HepG2 (cell line): ENCODE data around the gene DNASE2. TPM values are rescaled to one million over a fixed set of nuclear protein-coding genes. Genes with fewer than 3 reads are reported as not detected.
A peak's percentile ranks its signal among the peaks of the same experiment; 100 is the strongest.

Experiments used
- AHR ChIP-seq: IDR thresholded peaks from 2 replicates; pipeline ENCODE4 v1.6.1; 2018; ENCODE audit warnings: missing genetic modification reagents, missing compliant biosample characterization
- CREBL2 ChIP-seq: sonication (generic); formaldehyde crosslinking; IDR thresholded peaks from 2 replicates; pipeline ENCODE4 v1.8.1; 2023; ENCODE audit warnings: missing genetic modification reagents, mild to moderate bottlenecking, borderline replicate concordance
- EHMT2 ChIP-seq: fragments of 200-600 bp; sonication (generic); IDR thresholded peaks from 2 replicates; pipeline ENCODE4 v1.7.0; 2017; ENCODE audit warnings: antibody characterized with exemption, low read depth, low read length, borderline replicate concordance
- ETV5 ChIP-seq: IDR thresholded peaks from 2 replicates; pipeline ENCODE4 v1.6.1; 2018; ENCODE audit warnings: missing biosample characterization, missing genetic modification reagents, inconsistent platforms, borderline replicate concordance
- FOXK2 ChIP-seq: fragments of 450-650 bp; IDR thresholded peaks from 2 replicates; pipeline ENCODE4 v1.6.1; 2016
- FOXP1 ChIP-seq, 2 experiments: fragments of 450-650 bp in 1 of 2; IDR thresholded peaks; 2 replicates each; pipeline ENCODE4 v1.6.1; 2017 to 2018; ENCODE audit warnings: antibody characterized with exemption in 1 of 2
- GABPA ChIP-seq, 2 experiments: IDR thresholded peaks; 2 replicates each; pipeline ENCODE4 v1.6.1; 2011 to 2016; ENCODE audit warnings: low read depth in 2 of 2, low read length in 1 of 2, missing biosample characterization in 1 of 2, missing genetic modification characterization in 1 of 2
- HDAC1 ChIP-seq: sonication (generic); formaldehyde crosslinking; IDR thresholded peaks from 2 replicates; pipeline ENCODE4 v1.5.1; 2020; ENCODE audit warnings: mild to moderate bottlenecking, missing genetic modification reagents
- MED1 ChIP-seq: sonication (generic); formaldehyde crosslinking; IDR thresholded peaks from 2 replicates; pipeline ENCODE4 v1.4.0; 2020; ENCODE audit warnings: missing genetic modification reagents
- MXI1 ChIP-seq: IDR thresholded peaks from 3 replicates; pipeline ENCODE4 v1.6.1; 2012; ENCODE audit warnings: low read depth, low read length, inconsistent platforms, borderline replicate concordance
- MYC ChIP-seq: sonication (generic); formaldehyde crosslinking; IDR thresholded peaks from 2 replicates; pipeline ENCODE4 v1.9.0; 2021; ENCODE audit warnings: missing genetic modification reagents, borderline replicate concordance
- PRDM4 ChIP-seq: sonication (generic); formaldehyde crosslinking; IDR thresholded peaks from 2 replicates; pipeline ENCODE4 v1.9.0; 2021; ENCODE audit warnings: missing genetic modification reagents, borderline replicate concordance
- SALL1 ChIP-seq: sonication (generic); formaldehyde crosslinking; IDR thresholded peaks from 2 replicates; pipeline ENCODE4 v1.8.0; 2022; ENCODE audit warnings: mild to moderate bottlenecking, missing genetic modification reagents
- SMAD3 ChIP-seq: sonication (generic); formaldehyde crosslinking; IDR thresholded peaks from 2 replicates; pipeline ENCODE4 v1.4.0; 2020; ENCODE audit warnings: missing genetic modification reagents
- SNAPC2 ChIP-seq: sonication (generic); formaldehyde crosslinking; IDR thresholded peaks from 2 replicates; pipeline ENCODE4 v1.8.1; 2022; ENCODE audit warnings: mild to moderate bottlenecking, missing genetic modification reagents
- SRY ChIP-seq: sonication (generic); formaldehyde crosslinking; IDR thresholded peaks from 2 replicates; pipeline ENCODE4 v1.8.0; 2022; ENCODE audit warnings: mild to moderate bottlenecking, missing genetic modification reagents
- TEAD3 ChIP-seq: optimal IDR thresholded peaks from 2 replicates; pipeline ENCODE3; 2016; ENCODE audit warnings: borderline replicate concordance
- ZNF225 ChIP-seq: sonication (generic); formaldehyde crosslinking; IDR thresholded peaks from 2 replicates; pipeline ENCODE4 v1.4.0; 2020; ENCODE audit warnings: mild to moderate bottlenecking, missing genetic modification reagents
- ZNF414 ChIP-seq: sonication (generic); formaldehyde crosslinking; IDR thresholded peaks from 2 replicates; pipeline ENCODE4 v1.5.0; 2020; ENCODE audit warnings: missing genetic modification reagents
- ZNF564 ChIP-seq: sonication (generic); formaldehyde crosslinking; IDR thresholded peaks from 2 replicates; pipeline ENCODE4 v1.8.1; 2023; ENCODE audit warnings: mild to moderate bottlenecking, missing genetic modification reagents
- ZNF589 ChIP-seq: sonication (generic); formaldehyde crosslinking; conservative IDR thresholded peaks from 2 replicates; pipeline ENCODE4 v1.8.0; 2022; ENCODE audit warnings: mild to moderate bottlenecking, moderate library complexity, missing genetic modification reagents
- ZNF674 ChIP-seq: sonication (generic); formaldehyde crosslinking; IDR thresholded peaks from 2 replicates; pipeline ENCODE4 v1.5.0; 2020; ENCODE audit warnings: low read depth, mild to moderate bottlenecking, missing genetic modification reagents
- ZNF691 ChIP-seq: sonication (generic); formaldehyde crosslinking; IDR thresholded peaks from 2 replicates; pipeline ENCODE4 v1.4.0; 2020; ENCODE audit warnings: missing genetic modification reagents, low read depth, mild to moderate bottlenecking, borderline replicate concordance
- ZNF720 ChIP-seq: sonication (generic); formaldehyde crosslinking; IDR thresholded peaks from 2 replicates; pipeline ENCODE4 v1.4.0; 2020; ENCODE audit warnings: missing genetic modification reagents
- polyA plus RNA-seq, 8 experiments: library from polyadenylated mRNA; depleted of rRNA in 3 of 8; stranded (reverse) in 7 of 8; unstranded in 1 of 8; fragments of >200 nt; fragmentation: Illumina TruSeq in 4 of 8; extraction: Trizol in 4 of 8; gene quantifications; 2 replicates each; pipeline versions ENCODE4 v1.2.1 to v1.2.3, GENCODE V29; 2011 to 2016; ENCODE audit warnings: low read depth in 4 of 8, missing spikeins in 1 of 8, mixed read lengths in 1 of 8; ENCODE audit not compliant: insufficient read depth in 1 of 8
- total RNA-seq, 5 experiments: library from RNA; depleted of rRNA; stranded (reverse); fragments of >200 nt; fragmentation: Illumina TruSeq; extraction: Trizol; gene quantifications; 2 replicates each; pipeline ENCODE4 v1.2.3, GENCODE V29; 2016; ENCODE audit warnings: low read depth in 1 of 5

The DNASE2 gene
- total and polyA plus RNA-seq, 2 of the 13 experiments (the other 11 are each of a cell fraction or from before 2014, with no cell fraction given) = 7.5 to 16.2 TPM

GRCh38 chr19:12913851-12914690 is 32.8 kb upstream of the DNASE2 start (continued):
- no peak for TF ChIP-seq ZNF589 (CRISPR knock-in tag)
- TF ChIP-seq AHR = no peak
- no peak for TF ChIP-seq EHMT2
- TF ChIP-seq ZNF225 (CRISPR knock-in tag) = no peak
- no peak for TF ChIP-seq GABPA (IDR thresholded peaks at IDR 0.05; ENCODE audit: low read depth, low read length)
- TF ChIP-seq GABPA (CRISPR knock-in tag; IDR thresholded peaks at IDR 0.05; ENCODE audit: low read depth) = peak; percentile 33
- peak; percentile 41; the same call in 1 of the 2 replicates for TF ChIP-seq SALL1 (CRISPR knock-in tag)
- TF ChIP-seq PRDM4 = no peak
- TF ChIP-seq MYC (CRISPR knock-in tag) = peak; percentile 57; the same call in 1 of the 2 replicates
- no peak for TF ChIP-seq ZNF414
- TF ChIP-seq FOXK2 = peak; percentile 37; the same call in 1 of the 2 replicates
- TF ChIP-seq CREBL2 (CRISPR knock-in tag) = no peak
- no peak for TF ChIP-seq ZNF564
- peak; percentile 16; the same call in 1 of the 2 replicates for TF ChIP-seq MED1 (CRISPR knock-in tag)
- TF ChIP-seq TEAD3 (CRISPR knock-in tag) = peak; percentile 35
- TF ChIP-seq ZNF720 (CRISPR knock-in tag) = no peak
- TF ChIP-seq FOXP1 (IDR thresholded peaks at IDR 0.05) = no peak
- peak; percentile 54; the same call in 1 of the 2 replicates for TF ChIP-seq FOXP1 (CRISPR knock-in tag; IDR thresholded peaks at IDR 0.05)
- no peak for TF ChIP-seq SMAD3 (CRISPR knock-in tag)
- TF ChIP-seq HDAC1 = 0 out of 2 replicates have a peak, but pooled peaks have one; percentile 27
- no peak; the same call in 2 of the 3 replicates for TF ChIP-seq MXI1
- TF ChIP-seq ZNF674 (CRISPR knock-in tag) = no peak
- TF ChIP-seq ETV5 (CRISPR knock-in tag) = peak; percentile 76; the same call in 1 of the 2 replicates
- TF ChIP-seq ZNF691 (CRISPR knock-in tag) = no peak
- no peak for TF ChIP-seq SRY
- no peak for TF ChIP-seq SNAPC2 (CRISPR knock-in tag)
